OCI-M2 (cell line): ENCODE data around the gene KRTAP2-2.

Experiments used
- DNase-seq: peaks from one replicate; lab custom pipeline; 2025; ENCODE audit not compliant: unreplicated experiment; lab: John Stamatoyannopoulos, UW

The KRTAP2-2 gene

DNA sequence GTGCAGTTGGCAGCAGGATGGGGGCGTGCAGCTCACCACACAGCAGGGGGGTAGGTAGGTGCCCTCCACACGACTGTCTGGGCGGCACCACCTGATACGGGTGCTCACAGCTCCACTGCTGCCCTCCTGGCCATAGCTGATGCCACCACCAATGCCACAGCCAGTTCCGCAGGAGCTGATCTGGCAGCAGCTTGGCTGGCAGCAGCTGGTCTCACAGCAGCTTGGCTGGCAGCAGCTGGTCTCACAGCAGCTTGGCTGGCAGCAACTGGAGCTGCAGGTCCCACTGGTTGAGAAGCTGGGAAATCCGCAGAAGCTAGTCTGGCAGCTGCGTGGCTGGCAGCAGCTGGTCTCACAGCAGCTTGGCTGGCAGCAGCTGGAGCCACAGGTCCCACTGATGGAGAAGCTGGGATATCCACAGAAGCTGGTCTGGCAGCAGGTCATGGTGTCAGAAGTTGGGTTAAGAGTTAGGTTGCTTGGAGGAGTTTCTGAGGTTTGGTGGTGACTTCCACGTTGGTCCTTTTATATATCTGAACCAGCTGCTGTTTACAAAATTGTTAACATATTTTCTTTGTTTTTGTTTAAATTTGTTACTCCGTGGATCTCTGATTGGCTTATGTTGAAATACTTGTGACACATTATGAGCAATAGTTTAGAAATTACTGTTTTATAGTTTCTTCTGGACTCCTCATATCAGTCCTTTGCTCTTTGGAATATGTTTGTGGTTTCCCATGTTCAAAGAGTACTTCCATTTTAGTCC, 28.1 kb downstream of the KRTAP2-2 start, which contains the start of gene KRTAP1-5:
KRTAP1-5 (minus strand) TSS at position 494 of the 757 bp plus-strand sequence; CDS start at position 441, 53 bp downstream.
- no peak for DNase-seq

DNA sequence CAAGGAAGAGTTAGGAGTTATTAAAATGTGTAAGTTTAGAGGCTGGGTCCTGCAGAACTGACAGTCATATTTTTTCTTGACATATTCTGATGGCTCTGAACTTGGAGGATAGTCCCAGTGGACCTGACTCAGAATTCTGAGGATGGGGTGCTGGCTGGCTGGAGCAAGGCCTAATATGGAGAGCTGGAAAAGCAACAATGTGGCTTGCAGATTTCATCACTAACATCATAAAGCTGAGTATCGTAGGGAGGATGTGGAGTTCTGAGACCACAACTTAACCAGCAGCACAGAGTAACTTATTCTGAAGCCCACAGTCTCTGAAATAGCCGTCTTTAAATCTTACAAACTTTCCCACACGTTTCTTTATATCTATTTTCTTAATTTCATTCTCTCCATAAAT, 30.3 kb downstream of the KRTAP2-2 start:
- no peak for DNase-seq

- no peak for DNase-seq
Measured at GRCh38 chr17:41020336-41020735, 34.7 kb downstream of the KRTAP2-2 start.

- no peak for DNase-seq
Measured at GRCh38 chr17:41019415-41019814, 35.6 kb downstream of the KRTAP2-2 start.

GRCh38 chr17:41018541-41018940, 36.5 kb downstream of the KRTAP2-2 start:
- DNase-seq = no peak

- no peak for DNase-seq
Measured at GRCh38 chr17:41016578-41017215, 38.3 kb downstream of the KRTAP2-2 start.

DNA sequence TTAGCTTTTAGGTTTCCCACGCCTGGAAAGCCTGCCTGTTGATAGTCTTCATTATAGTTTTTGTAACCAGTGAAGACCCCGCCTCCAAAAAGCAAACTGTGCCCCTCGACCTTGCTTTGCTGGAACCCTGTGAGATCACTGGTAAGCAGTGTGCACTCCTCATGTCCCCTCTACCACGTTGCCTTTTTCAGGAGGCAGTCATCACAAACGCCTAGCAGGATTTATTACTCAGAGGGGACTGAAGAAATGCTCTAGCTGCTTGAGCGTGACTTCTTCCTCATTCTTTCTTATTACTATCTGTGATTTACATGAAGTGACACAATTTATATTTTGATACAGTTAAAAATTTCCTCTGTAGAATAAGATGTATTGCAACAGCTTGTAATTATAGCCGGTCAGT, 39.6 kb downstream of the KRTAP2-2 start:
- no peak for DNase-seq

DNA sequence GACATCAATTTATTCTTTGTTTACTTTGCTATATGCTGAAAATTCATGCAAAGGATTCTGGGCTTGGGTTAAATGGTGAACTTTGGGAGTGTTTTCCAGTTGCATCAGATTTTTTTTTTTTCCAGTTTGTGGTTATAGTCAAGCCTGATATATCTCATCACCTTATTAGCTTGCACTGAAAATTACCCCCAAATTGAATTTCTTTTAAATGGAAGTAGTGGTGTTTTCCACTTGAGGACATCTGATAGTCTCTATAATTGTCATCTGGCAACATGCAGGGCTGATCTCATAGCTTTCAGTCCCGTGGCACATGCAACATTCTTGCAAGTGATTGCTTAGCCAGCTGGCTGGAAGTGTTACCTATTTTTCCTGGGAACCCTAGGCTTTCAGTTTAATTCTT, 41.4 kb downstream of the KRTAP2-2 start:
- DNase-seq = no peak

DNA sequence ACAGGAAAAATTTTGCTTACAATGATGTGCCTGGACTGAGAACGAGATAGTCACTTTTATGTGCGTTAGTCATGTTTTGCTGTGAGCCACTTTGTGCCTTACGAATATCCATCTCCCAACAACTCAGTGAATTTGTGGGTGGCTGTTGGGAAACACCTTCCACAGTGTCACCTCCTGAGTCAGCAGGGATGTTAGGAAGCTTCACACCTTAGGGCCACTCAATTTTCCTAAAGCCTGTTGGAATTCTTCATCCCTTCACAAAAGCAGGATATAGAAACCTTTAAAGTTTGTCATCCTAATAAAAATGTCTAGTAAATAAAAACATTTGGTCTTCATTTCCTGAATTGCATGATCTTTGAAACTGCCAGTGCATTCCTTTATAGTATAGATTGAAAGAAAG, 41.8 kb downstream of the KRTAP2-2 start:
- no peak for DNase-seq

DNA sequence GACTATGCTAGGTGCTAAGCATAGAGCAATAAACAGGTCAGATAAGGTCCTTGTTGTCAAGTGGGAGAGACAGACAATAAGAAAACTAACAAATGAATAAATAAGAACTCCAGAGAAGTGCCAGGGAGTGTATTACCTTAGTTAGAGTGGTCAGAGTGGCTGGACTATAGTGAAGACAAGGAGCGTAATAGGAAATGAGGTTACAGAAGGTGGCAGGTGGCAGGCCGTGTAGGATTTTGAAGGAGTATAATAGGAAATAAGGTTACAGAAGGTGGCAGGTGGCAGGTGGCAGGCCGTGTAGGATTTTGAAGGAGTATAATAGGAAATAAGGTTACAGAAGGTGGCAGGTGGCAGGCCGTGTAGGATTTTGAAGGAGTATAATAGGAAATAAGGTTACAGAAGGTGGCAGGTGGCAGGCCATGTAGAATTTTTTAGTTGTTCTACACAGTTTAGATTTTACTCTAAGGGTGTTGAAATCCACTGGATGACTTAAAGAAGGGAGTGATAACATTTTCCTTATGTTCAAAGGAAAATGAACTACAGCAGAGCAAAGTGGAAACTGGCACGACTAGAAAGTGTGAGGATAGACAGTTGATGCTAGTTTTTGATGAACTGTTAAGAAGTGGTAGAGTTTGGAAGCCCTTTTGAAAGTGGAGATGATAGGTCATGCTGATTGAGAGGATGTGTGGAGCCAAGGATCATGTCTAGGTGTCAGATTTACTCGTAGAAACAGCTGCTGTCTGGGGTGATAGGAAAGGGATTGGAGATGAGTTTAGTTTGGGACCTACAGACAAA, 42.5 kb downstream of the KRTAP2-2 start:
- DNase-seq = no peak

- DNase-seq = no peak
Measured at GRCh38 chr17:41010441-41010840, 44.6 kb downstream of the KRTAP2-2 start.

DNA sequence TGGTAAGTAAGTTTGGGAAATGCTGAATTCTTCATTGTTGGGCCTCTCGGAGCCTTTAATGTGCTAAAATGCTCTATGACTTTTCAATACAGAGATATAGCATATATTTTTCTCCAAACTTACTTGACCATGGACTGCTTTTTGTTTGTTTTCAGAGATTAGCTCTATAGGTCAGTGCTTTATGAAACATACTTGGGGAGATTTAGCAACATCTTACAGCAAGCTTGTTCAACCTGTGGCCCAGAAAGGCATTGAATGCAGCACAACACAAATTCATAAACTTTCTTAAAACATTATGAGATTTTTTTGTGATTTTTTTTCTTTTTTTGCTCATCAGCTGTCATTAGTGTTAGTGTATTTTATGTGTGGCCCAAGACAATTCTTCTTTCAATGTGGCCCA, 45.1 kb downstream of the KRTAP2-2 start:
- no peak for DNase-seq

DNA sequence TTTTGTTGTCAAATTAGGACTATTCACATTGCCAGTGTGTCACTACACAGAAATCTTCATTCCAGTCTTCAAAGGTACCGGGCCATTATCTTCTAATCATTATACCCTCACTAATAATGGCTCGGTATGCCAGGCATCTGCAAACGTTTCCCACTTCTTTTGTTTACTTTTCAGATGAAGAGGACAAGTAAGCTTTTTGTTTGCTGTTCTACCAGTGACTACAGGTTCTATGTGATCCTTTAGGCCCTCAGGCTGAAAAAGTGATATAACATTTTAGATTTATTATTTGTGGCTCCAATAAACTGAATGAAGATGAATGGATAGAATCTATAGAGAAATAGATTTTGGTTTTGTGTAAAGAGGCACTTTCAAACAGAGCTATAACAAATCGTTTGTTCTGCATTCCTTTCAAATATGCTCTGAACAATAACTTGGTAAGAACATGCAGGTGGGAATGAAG, 45.7 kb downstream of the KRTAP2-2 start:
- DNase-seq = no peak

DNA sequence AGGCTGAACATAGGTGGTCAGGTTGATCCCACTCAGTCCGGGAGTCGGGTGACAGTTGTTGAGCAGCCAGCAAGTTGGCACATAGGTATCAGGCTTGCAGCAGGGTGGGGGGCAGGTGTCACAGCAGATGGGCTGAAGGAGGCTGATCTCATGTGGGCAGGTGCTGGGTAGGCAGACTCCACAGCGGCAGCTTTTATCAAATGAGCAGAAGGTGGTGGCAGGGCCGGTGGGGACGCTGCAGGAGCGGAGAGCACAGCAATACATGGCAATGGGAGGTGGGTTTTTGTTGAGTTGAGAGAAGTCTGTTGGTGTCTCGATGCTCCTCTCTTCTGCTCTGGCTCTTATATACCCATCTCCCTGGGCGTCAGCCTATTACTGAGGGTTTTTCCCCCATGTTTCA, 46.2 kb downstream of the KRTAP2-2 start, which contains the start of gene KRTAP3-1:
KRTAP3-1 (minus strand) TSS at position 318 of the 400 bp plus-strand sequence; CDS start at position 264, 54 bp downstream.
- DNase-seq = no peak
